IPS-15b (cell line): ENCODE results near the gene SLC25A46.
A peak's percentile ranks its signal among the peaks of the same experiment; 100 is the strongest.
"Not testable (repeated sequence)": the region's sequence is repeated elsewhere in the genome, so short reads cannot be mapped to it uniquely, and the experiment has no call there.

Experiments
- H3K27me3 ChIP-seq: one replicate; pipeline ENCODE4 v1.6.1; 2013; ENCODE audit warnings: low read length; ENCODE audit not compliant: control insufficient read depth, insufficient read depth
- H3K36me3 ChIP-seq: one replicate; pipeline ENCODE4 v1.6.1; 2013; ENCODE audit warnings: low read length; ENCODE audit not compliant: control insufficient read depth, insufficient read depth
- H3K4me1 ChIP-seq: one replicate; pipeline ENCODE4 v1.6.1; 2013; ENCODE audit warnings: mild to moderate bottlenecking, low read length; ENCODE audit not compliant: control insufficient read depth, insufficient read depth
- H3K4me3 ChIP-seq: one replicate; pipeline ENCODE4 v1.5.1; 2013; ENCODE audit warnings: low read depth, low read length
- H3K9ac ChIP-seq: one replicate; pipeline ENCODE4 v1.6.1; 2013; ENCODE audit warnings: low read depth, mild to moderate bottlenecking, low read length
- H3K9me3 ChIP-seq: one replicate; pipeline ENCODE4 v1.6.1; 2013; ENCODE audit warnings: mild to moderate bottlenecking, low read length; ENCODE audit not compliant: control insufficient read depth, insufficient read depth

Gene SLC25A46

GRCh38 chr5:110727025-110727314 is 11.8 kb upstream of the SLC25A46 start:
- Histone ChIP-seq H3K27me3 (no peaks in the 10 kb centered on the region), H3K36me3 (no peaks in the 10 kb centered on the region), H3K9me3 (no peaks in the 10 kb centered on the region), H3K9ac (no peak overlapping the region), H3K4me3 (peak overlapping the region; percentile 47), H3K4me1 (no peaks in the 10 kb centered on the region)

GRCh38 chr5:110731499-110731898 is 7.3 kb upstream of the SLC25A46 start:
- H3K4me1 ChIP-seq, H3K4me3 ChIP-seq, H3K9ac ChIP-seq, H3K9me3 ChIP-seq, H3K27me3 ChIP-seq, H3K36me3 ChIP-seq: not testable (repeated sequence)

- Histone ChIP-seq H3K9me3 (no peaks in the 10 kb centered on the region), H3K4me1 (no peaks in the 10 kb centered on the region), H3K9ac (no peak overlapping the region), H3K27me3 (no peaks in the 10 kb centered on the region), H3K36me3 (no peaks in the 10 kb centered on the region), H3K4me3 (no peak overlapping the region)
Observed at GRCh38 chr5:110734101-110734500, 4.7 kb upstream of the SLC25A46 start.

- Histone ChIP-seq H3K4me3 (no peak overlapping the region), H3K36me3 (no peaks in the 10 kb centered on the region), H3K9ac (no peak overlapping the region), H3K4me1 (no peaks in the 10 kb centered on the region), H3K27me3 (no peaks in the 10 kb centered on the region), H3K9me3 (no peaks in the 10 kb centered on the region)
Observed at GRCh38 chr5:110735556-110735955, 3.3 kb upstream of the SLC25A46 start.

- H3K27me3 ChIP-seq, result no peaks in the 10 kb centered on the region
- no peak overlapping the region for H3K9ac ChIP-seq
Observed at GRCh38 chr5:110736753-110737152, 2.1 kb upstream of the SLC25A46 start.

GRCh38 chr5:110738503-110738811 is 350 bp upstream of the SLC25A46 start:
- Histone ChIP-seq H3K4me1 (no peaks in the 10 kb centered on the region), H3K36me3 (no peaks in the 10 kb centered on the region), H3K4me3 (peak overlapping the region; percentile 82), H3K9ac (peak overlapping the region; percentile 4), H3K9me3 (no peaks in the 10 kb centered on the region), H3K27me3 (no peaks in the 10 kb centered on the region)

More at GRCh38 chr5:110736753-110737152, 2.1 kb upstream of the SLC25A46 start:
- H3K36me3 ChIP-seq, result no peaks in the 10 kb centered on the region
- H3K4me3 ChIP-seq, result no peak overlapping the region
- H3K9me3 ChIP-seq, result no peaks in the 10 kb centered on the region
- no peaks in the 10 kb centered on the region for H3K4me1 ChIP-seq

- H3K4me3 ChIP-seq, result no peak overlapping the region
- no peaks in the 10 kb centered on the region for H3K27me3 ChIP-seq
- no peaks in the 10 kb centered on the region for H3K4me1 ChIP-seq
- no peaks in the 10 kb centered on the region for H3K9me3 ChIP-seq
- H3K9ac ChIP-seq, result no peak overlapping the region
- no peaks in the 10 kb centered on the region for H3K36me3 ChIP-seq
Observed at GRCh38 chr5:110751902-110752762, 13.3 kb downstream of the SLC25A46 start.

- H3K4me1 ChIP-seq, result no peaks in the 10 kb centered on the region
- no peak overlapping the region for H3K9ac ChIP-seq
- no peaks in the 10 kb centered on the region for H3K36me3 ChIP-seq
- H3K27me3 ChIP-seq, result no peaks in the 10 kb centered on the region
- no peak overlapping the region for H3K4me3 ChIP-seq
- no peaks in the 10 kb centered on the region for H3K9me3 ChIP-seq
Observed at GRCh38 chr5:110752953-110753352, 14.1 kb downstream of the SLC25A46 start.

- Histone ChIP-seq H3K36me3 (no peaks in the 10 kb centered on the region), H3K4me1 (no peaks in the 10 kb centered on the region), H3K4me3 (no peak overlapping the region)
Observed at GRCh38 chr5:110753600-110753999, 14.8 kb downstream of the SLC25A46 start.

GRCh38 chr5:110754181-110754580 is 15.4 kb downstream of the SLC25A46 start:
- Histone ChIP-seq H3K27me3 (no peaks in the 10 kb centered on the region), H3K4me1 (no peaks in the 10 kb centered on the region), H3K9ac (no peak overlapping the region)

More at GRCh38 chr5:110753600-110753999, 14.8 kb downstream of the SLC25A46 start:
- no peaks in the 10 kb centered on the region for H3K9me3 ChIP-seq
- no peaks in the 10 kb centered on the region for H3K27me3 ChIP-seq
- no peak overlapping the region for H3K9ac ChIP-seq

GRCh38 chr5:110757118-110757729 is 18.4 kb downstream of the SLC25A46 start:
- Histone ChIP-seq H3K9ac (no peak overlapping the region), H3K4me1 (no peaks in the 10 kb centered on the region), H3K4me3 (no peak overlapping the region), H3K9me3 (no peaks in the 10 kb centered on the region), H3K27me3 (no peaks in the 10 kb centered on the region), H3K36me3 (no peaks in the 10 kb centered on the region)

More at GRCh38 chr5:110754181-110754580, 15.4 kb downstream of the SLC25A46 start:
- Histone ChIP-seq H3K36me3 (no peaks in the 10 kb centered on the region), H3K9me3 (no peaks in the 10 kb centered on the region), H3K4me3 (no peak overlapping the region)

GRCh38 chr5:110760158-110760557 is 21.4 kb downstream of the SLC25A46 start:
- Histone ChIP-seq H3K36me3 (no peaks in the 10 kb centered on the region), H3K4me3 (no peak overlapping the region), H3K9ac (no peak overlapping the region), H3K4me1 (no peaks in the 10 kb centered on the region), H3K27me3 (no peaks in the 10 kb centered on the region), H3K9me3 (no peaks in the 10 kb centered on the region)
